Stimulated activated CD8-positive, alpha-beta memory T cell treated with anti-CD3 and anti-CD28 coated beads, Interleukin-7, amount 100 ng/mL, for 48 hours (primary cell): Measurements from ENCODE around the gene FBN1.

ENCODE experiments used
- DNase-seq, 2 donors: peaks; one replicate each; pipeline ENCODE4 v3.0.0-alpha.2; 2020; ENCODE audit warnings: low read depth in 1 of 2; ENCODE audit errors: extremely low read depth in 1 of 2

FBN1 gene

DNA sequence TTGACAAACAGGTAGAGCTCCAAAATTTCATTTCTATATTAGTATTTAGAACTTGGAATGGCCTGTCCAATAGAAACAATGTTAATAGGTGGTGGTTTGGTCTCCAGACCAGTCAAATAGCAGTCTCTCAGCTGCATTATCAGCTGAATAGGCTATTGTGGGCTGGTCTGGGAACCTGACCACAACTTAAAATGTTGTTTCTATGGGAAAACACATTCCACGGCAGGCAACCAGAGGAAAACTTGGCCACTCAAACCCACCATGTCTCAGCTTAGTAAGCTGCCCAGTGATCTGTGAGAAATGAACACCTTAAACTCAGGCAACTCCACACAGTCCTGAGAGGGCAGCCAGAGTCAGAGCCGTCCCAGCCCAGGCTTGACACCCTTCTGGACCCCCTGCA is 20.4 kb downstream of the FBN1 start:
- DNase-seq: no peak

- no peak for DNase-seq
These were observed 20.8 kb downstream of the FBN1 start for GRCh38 chr15:48624700-48625099.

DNA sequence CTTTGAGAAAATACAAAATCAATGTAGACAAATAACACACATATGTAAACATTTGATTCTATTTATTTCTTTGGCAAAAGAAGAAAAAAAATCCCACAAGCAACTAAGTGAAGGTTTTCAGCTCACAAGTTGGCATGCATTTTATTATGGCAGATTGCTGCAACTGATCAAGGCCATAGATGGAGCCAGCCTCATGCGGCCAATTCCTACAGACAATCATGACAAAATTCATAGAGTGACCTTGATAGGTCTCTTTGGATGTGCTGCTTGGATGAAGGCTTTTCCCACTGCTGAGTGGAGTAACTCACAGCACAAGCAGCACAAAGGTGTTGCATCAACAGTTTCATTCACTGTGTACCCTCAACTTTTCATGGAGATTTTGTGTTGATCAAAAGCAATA is 22.1 kb downstream of the FBN1 start:
- DNase-seq: no peak

DNA sequence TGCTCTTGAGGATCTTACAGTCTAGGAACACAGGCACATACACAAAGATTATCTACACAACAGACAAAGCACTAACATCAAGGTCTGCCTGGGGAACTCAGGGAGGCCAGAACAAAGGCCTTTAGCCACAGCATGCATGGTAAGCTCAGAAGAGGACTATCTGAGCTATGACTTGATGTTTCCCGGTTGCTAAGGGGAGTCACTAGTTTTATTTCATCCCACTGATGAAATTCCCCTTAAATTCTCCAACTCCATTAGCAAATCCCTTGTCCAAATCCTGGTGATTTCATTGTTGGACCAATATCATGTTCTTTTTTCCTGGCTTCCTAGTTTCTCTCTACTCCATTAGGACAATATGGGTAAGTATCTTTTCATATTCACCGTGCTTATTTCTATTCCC is 23.3 kb downstream of the FBN1 start:
- no peak for DNase-seq

DNA sequence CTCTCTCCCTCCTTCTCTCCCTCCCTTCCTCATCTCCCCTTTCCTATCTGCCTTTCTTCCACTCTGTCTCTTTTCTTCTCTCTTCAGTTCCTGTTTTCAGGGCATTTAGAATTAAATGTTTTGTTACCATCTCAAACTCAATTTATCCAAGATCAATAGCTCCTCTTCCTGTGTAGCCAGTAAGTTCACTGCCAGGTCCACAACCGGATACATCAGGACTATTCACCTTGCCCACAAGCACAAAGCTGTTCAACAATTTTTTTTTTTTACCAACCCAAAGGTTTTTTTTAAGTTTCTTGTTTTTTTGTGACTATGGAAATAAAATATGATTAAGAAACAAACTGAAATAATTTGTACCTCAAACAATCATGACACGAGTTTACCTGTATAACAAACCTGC is 26.1 kb downstream of the FBN1 start:
- DNase-seq: no peak

DNA sequence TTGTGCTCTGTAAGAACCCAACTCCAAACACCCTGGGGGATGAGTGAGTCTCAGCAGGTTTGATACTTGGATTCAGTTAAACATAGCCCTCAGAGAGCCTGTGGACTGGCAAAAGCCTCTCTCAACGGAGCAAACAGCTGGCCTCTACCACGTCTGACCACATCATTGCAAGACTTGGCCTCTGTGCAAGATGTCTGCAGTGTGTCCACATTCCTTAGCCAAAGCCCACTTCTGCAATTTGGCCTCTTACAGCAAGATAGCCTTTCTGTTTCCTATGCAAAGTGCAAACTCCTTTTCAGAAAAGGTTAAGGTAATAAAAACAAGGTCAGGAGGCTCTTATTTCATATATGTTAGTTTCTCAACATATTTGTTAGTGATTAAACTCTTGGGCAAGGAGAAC is 27.9 kb downstream of the FBN1 start:
- DNase-seq: no peak

DNA sequence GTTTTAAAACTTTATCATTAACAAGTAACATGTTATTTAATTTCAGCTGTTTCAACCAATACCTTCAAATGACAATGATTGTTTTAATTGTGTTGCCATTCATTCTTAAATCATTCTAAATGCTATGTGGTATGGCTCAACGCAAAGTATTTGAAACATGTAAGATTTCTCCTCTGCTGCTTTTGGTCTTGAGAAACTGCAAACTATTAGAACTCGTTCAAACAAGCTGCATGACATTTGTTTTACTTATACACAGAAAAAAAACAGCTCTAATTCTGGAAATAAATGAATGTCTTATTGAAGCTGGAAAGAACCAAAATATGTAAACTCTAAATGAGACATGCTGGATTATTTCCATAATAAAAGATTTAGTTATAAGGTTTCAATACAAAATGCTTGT is 29.3 kb downstream of the FBN1 start:
- no peak for DNase-seq

GRCh38 chr15:48614051-48614450 is 31.5 kb downstream of the FBN1 start:
- DNase-seq: no peak

- no peak for DNase-seq
These were observed 36.0 kb downstream of the FBN1 start for GRCh38 chr15:48609486-48609885.

DNA sequence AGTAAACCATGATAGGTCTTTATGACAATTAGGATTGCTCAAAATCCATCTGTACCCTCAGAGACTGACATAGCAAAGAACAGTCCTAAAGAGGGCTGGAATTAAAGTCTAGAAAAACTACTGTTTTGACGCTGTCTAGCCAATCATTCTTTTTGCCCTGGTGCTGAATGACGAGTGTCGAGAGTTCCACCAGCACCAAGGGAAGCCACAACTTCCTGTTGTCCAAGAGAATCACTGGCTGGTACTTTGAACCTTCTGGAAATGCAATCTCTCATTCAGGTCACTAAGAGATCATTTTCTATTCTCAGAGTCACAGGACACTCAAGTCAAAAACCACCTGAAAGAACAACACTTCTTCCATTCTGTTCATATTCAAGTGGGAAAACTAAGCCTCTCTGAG is 37.7 kb downstream of the FBN1 start:
- DNase-seq: no peak

DNA sequence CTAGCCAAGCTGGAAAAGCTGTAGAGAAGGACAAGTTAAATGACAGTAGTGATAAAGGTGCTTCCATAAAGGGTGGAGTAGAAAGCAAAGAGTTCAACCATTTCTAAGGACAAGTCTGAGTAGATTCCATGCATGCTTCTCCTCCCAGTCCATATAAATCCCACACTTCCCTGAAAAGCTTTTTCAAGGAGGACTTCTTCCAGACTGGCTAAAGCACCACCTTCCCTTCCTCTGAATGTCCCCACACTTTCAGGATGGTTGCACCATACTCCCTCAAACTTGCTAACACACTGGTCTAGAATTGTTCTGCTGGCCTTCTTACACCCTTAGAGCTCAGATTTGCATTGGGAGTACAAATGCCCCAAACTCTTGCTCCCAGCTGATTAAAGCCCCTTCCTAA is 40.9 kb downstream of the FBN1 start:
- no peak for DNase-seq

DNA sequence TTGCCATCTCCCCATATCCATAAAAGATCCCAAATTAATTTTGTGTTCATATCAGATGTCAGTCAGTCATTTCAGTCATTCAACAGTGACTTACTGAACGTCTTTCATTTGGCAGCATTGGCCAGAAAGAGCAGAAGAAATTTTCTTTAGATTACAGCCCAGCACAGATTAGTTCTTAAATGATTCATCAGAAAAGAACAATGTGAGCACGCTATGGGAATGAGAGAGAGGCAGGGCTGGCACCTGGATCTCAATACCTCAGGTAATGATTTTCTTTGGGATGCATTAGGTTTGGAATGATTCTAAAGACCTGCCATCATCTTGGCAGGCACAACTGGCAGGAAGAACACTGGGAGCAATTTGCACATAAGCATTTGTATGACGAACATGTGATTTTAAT is 41.6 kb downstream of the FBN1 start:
- no peak for DNase-seq

GRCh38 chr15:48603123-48603500 is 42.4 kb downstream of the FBN1 start:
- DNase-seq: no peak

DNA sequence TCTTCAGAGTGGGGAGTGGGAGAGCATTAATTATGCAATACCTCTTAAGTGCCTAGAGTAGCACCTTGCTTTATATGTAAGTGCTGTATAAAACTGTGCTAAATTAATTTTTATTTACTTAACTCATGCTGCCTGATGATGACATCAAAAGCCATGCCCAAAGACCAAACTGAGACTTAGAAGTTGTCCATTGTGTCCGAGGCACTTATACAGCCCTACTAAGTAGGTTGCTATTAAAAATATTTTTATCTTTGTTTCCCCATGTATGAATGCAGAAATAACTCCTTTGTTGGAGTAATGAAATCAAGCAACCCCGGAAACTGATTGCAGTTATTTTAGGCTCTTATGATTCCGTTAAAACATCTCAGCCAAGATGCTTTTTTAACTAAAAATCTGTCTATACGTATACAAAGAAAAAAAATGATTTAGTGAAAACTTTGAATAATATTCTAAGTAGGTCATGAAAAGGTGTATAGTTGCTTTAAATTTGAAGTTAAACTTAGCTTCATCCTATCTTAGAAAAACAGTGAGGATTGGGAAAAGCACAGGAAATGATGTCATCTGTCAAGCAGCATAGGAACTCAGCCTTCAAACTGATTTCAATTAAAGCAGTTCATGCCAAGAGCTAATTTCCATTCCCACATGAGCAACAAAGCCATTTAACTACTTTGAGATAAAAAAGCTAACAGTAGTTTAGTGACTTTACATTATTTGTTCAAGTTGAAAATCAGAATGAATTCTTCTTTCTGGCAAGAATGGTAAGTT is 43.0 kb downstream of the FBN1 start:
- no peak for DNase-seq

- no peak for DNase-seq
These were observed 44.4 kb downstream of the FBN1 start for GRCh38 chr15:48601095-48601494.

GRCh38 chr15:48596841-48597240 is 48.7 kb downstream of the FBN1 start:
- no peak for DNase-seq

GRCh38 chr15:48596415-48596814 is 49.1 kb downstream of the FBN1 start:
- no peak for DNase-seq

- no peak for DNase-seq
These were observed 49.5 kb downstream of the FBN1 start for GRCh38 chr15:48595981-48596380.

GRCh38 chr15:48592933-48593332 is 52.6 kb downstream of the FBN1 start:
- no peak for DNase-seq

- no peak for DNase-seq
These were observed 53.2 kb downstream of the FBN1 start for GRCh38 chr15:48592221-48592731.

- no peak for DNase-seq
These were observed 54.8 kb downstream of the FBN1 start for GRCh38 chr15:48590723-48591122.

GRCh38 chr15:48584812-48585563 is 60.5 kb downstream of the FBN1 start:
- no peak for DNase-seq
